DMS79 treated with DMSO at 0.1 percent for 48 hours (cell line): ENCODE results near the gene SERPINB10.

ENCODE experiments used
- DNase-seq: peaks from one replicate; lab custom pipeline; 2025; lab: John Stamatoyannopoulos, UW

Gene SERPINB10

GRCh38 chr18:63949068-63949737 is 41.4 kb downstream of the SERPINB10 start, which contains the start of gene HMSD:
TSS of gene HMSD (plus strand) at chr18:63949301. CDS start at chr18:63953456, 4,155 bp downstream.
- DNase-seq = peak; percentile 55

GRCh38 chr18:63951302-63951705 is 43.5 kb downstream of the SERPINB10 start:
- DNase-seq = no peak

GRCh38 chr18:63953811-63954210 is 46.1 kb downstream of the SERPINB10 start:
- DNase-seq = peak; percentile 53

GRCh38 chr18:63956755-63957154 is 49.0 kb downstream of the SERPINB10 start:
- no peak for DNase-seq

GRCh38 chr18:63960891-63961290 is 53.1 kb downstream of the SERPINB10 start:
- no peak for DNase-seq

GRCh38 chr18:63961435-63961980 is 53.8 kb downstream of the SERPINB10 start:
- no peak for DNase-seq

- DNase-seq = no peak
These were observed 54.4 kb downstream of the SERPINB10 start for GRCh38 chr18:63962137-63962536.

- peak; percentile 30 for DNase-seq
These were observed 56.0 kb downstream of the SERPINB10 start for GRCh38 chr18:63963615-63964256.

GRCh38 chr18:63964908-63965307 is 57.1 kb downstream of the SERPINB10 start:
- DNase-seq = no peak

GRCh38 chr18:63965716-63966330 is 58.1 kb downstream of the SERPINB10 start:
- DNase-seq = no peak

- peak; percentile 95 for DNase-seq
These were observed 62.4 kb downstream of the SERPINB10 start, which contains the start of gene SERPINB8 for GRCh38 chr18:63969942-63970808. TSS of gene SERPINB8 (plus strand) at chr18:63970081. CDS start at chr18:63978309, 8,228 bp downstream.

- peak; percentile 78 for DNase-seq
These were observed 63.0 kb downstream of the SERPINB10 start for GRCh38 chr18:63970809-63971205.

GRCh38 chr18:63971320-63972001 is 63.7 kb downstream of the SERPINB10 start:
- peak; percentile 36 for DNase-seq

- DNase-seq = no peak
These were observed 64.2 kb downstream of the SERPINB10 start for GRCh38 chr18:63972002-63972376.

- no peak for DNase-seq
These were observed 67.2 kb downstream of the SERPINB10 start for GRCh38 chr18:63974991-63975390.

- DNase-seq = no peak
These were observed 67.9 kb downstream of the SERPINB10 start for GRCh38 chr18:63975628-63976027.

GRCh38 chr18:63977040-63977439 is 69.3 kb downstream of the SERPINB10 start:
- no peak for DNase-seq

- peak; percentile 22 for DNase-seq
These were observed 71.7 kb downstream of the SERPINB10 start for GRCh38 chr18:63979409-63979920.

GRCh38 chr18:63980027-63980426 is 72.3 kb downstream of the SERPINB10 start:
- no peak for DNase-seq

GRCh38 chr18:63980896-63981460 is 73.2 kb downstream of the SERPINB10 start:
- no peak for DNase-seq

- DNase-seq = no peak
These were observed 74.0 kb downstream of the SERPINB10 start for GRCh38 chr18:63981719-63982118.
